SK-N-SH treated with all-trans-retinoic acid at 6 μM for 48 hours (cell line): Measurements from ENCODE around the gene SCGB1A1.

Experiments
- ATAC-seq: fragments of 200-7000 bp; cut with Tn5 transposase; 3 replicates; pipeline ENCODE4 v1.9.1; 2020; ENCODE audit warnings: mild to moderate bottlenecking, moderate library complexity
- ARNTL ChIP-seq: fragments of 450-650 bp; formaldehyde crosslinking; IDR thresholded peaks from 2 replicates; pipeline ENCODE4 v1.5.0; 2020; ENCODE audit warnings: low read depth, mild to moderate bottlenecking, moderate library complexity, borderline replicate concordance
- BACH2 ChIP-seq: fragments of 250-450 bp; sonication (Bioruptor Pico); IDR thresholded peaks from 2 replicates; pipeline ENCODE4 v1.9.0; 2021; ENCODE audit warnings: mild to moderate bottlenecking, borderline replicate concordance
- ESRRG ChIP-seq: fragments of 250-450 bp; sonication (Bioruptor Pico); IDR thresholded peaks from 2 replicates; pipeline ENCODE4 v1.6.1; 2021; ENCODE audit warnings: mild to moderate bottlenecking
- GLIS3 ChIP-seq: fragments of 250-450 bp; sonication (Bioruptor Pico); IDR thresholded peaks from 2 replicates; pipeline ENCODE4 v1.5.0; 2020; ENCODE audit warnings: mild to moderate bottlenecking, moderate library complexity
- ISL1 ChIP-seq: fragments of 250-450 bp; sonication (Bioruptor Pico); IDR thresholded peaks from 2 replicates; pipeline ENCODE4 v2.1.2; 2022; ENCODE audit warnings: mild to moderate bottlenecking, moderate library complexity
- OSR1 ChIP-seq: fragments of 250-450 bp; sonication (Bioruptor Pico); IDR thresholded peaks from 2 replicates; pipeline ENCODE4 v1.8.0; 2022; ENCODE audit warnings: moderate library complexity, mild to moderate bottlenecking, inconsistent platforms
- PPARA ChIP-seq: fragments of 250-450 bp; sonication (Bioruptor Pico); IDR thresholded peaks from 2 replicates; pipeline ENCODE4 v1.5.0; 2020; ENCODE audit warnings: mild to moderate bottlenecking, borderline replicate concordance
- RARB ChIP-seq: fragments of 250-450 bp; sonication (Bioruptor Pico); IDR thresholded peaks from 2 replicates; pipeline ENCODE4 v1.8.0; 2021; ENCODE audit warnings: mild to moderate bottlenecking, moderate library complexity
- SNAI2 ChIP-seq: fragments of 250-450 bp; sonication (Bioruptor Pico); IDR thresholded peaks from 2 replicates; pipeline ENCODE4 v1.5.0; 2020; ENCODE audit warnings: mild to moderate bottlenecking, moderate library complexity
- TCF4 ChIP-seq: fragments of 250-450 bp; sonication (Bioruptor Pico); IDR thresholded peaks from 2 replicates; pipeline ENCODE4 v1.8.0; 2021; ENCODE audit warnings: mild to moderate bottlenecking, moderate library complexity, borderline replicate concordance
- TOX ChIP-seq: fragments of 250-450 bp; sonication (Bioruptor Pico); IDR thresholded peaks from 2 replicates; pipeline ENCODE4 v1.8.0; 2021; ENCODE audit warnings: mild to moderate bottlenecking, moderate library complexity, borderline replicate concordance
- ZC3H10 ChIP-seq: fragments of 250-450 bp; sonication (Bioruptor Pico); IDR thresholded peaks from 2 replicates; pipeline ENCODE4 v1.5.1; 2021; ENCODE audit warnings: mild to moderate bottlenecking, moderate library complexity
- ZFP3 ChIP-seq: fragments of 250-450 bp; sonication (Bioruptor Pico); IDR thresholded peaks from 2 replicates; pipeline ENCODE4 v1.5.0; 2020; ENCODE audit warnings: mild to moderate bottlenecking, moderate library complexity
- ZFP30 ChIP-seq: fragments of 450-650 bp; formaldehyde crosslinking; IDR thresholded peaks from 2 replicates; pipeline ENCODE4 v1.5.0; 2022; ENCODE audit warnings: mild to moderate bottlenecking, moderate library complexity
- ZNF565 ChIP-seq: fragments of 450-650 bp; formaldehyde crosslinking; conservative IDR thresholded peaks from 2 replicates; pipeline ENCODE4 v1.5.0; 2020; ENCODE audit warnings: low read depth, mild to moderate bottlenecking, moderate library complexity
- ZNF70 ChIP-seq: fragments of 450-650 bp; formaldehyde crosslinking; IDR thresholded peaks from 2 replicates; pipeline ENCODE4 v1.5.0; 2020; ENCODE audit warnings: mild to moderate bottlenecking, moderate library complexity
- ZNF8 ChIP-seq: fragments of 450-650 bp; formaldehyde crosslinking; IDR thresholded peaks from 2 replicates; pipeline ENCODE4 v1.5.0; 2020; ENCODE audit warnings: mild to moderate bottlenecking, moderate library complexity
- TF ChIP-seq, protein P1 (sequence below): fragments of 250-450 bp; sonication (Bioruptor Pico); IDR thresholded peaks from 2 replicates; pipeline ENCODE4 v1.5.1; 2021; ENCODE audit warnings: mild to moderate bottlenecking, moderate library complexity
- TF ChIP-seq, protein P2 (sequence below): fragments of 250-450 bp; sonication (Bioruptor Pico); IDR thresholded peaks from 2 replicates; pipeline ENCODE4 v1.8.0; 2020; ENCODE audit warnings: mild to moderate bottlenecking, moderate library complexity, borderline replicate concordance
- TF ChIP-seq, protein P3 (sequence below): fragments of 250-450 bp; sonication (Bioruptor Pico); IDR thresholded peaks from 2 replicates; pipeline ENCODE4 v1.8.0; 2021; ENCODE audit warnings: low read depth, mild to moderate bottlenecking, moderate library complexity, borderline replicate concordance
- TF ChIP-seq, protein P4 (sequence below): fragments of 250-450 bp; sonication (Bioruptor Pico); IDR thresholded peaks from 2 replicates; pipeline ENCODE4 v1.5.1; 2020; ENCODE audit warnings: low read depth, mild to moderate bottlenecking, moderate library complexity

Gene SCGB1A1

DNA sequence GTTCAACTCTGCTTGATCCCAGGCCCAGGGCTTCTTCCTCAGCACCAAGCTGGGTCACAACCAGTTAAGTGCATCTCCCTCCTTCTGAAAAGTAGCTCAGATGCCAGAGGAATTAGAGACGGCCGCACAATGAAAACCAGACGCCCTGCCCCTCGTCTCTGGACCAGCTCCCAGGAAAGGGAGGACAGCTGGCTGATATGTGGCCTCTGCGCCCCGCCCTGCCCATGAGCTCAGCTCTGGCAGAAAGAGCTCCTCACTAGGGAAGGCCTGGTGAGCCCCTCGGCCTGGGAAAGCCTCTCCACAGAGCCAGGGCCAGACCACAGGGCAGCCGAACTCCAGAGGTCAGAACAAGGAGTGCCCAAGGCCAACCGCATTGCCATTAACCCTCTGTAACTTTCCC, 18.1 kb upstream of the SCGB1A1 start (continued):
- TF ChIP-seq, protein P1, sequence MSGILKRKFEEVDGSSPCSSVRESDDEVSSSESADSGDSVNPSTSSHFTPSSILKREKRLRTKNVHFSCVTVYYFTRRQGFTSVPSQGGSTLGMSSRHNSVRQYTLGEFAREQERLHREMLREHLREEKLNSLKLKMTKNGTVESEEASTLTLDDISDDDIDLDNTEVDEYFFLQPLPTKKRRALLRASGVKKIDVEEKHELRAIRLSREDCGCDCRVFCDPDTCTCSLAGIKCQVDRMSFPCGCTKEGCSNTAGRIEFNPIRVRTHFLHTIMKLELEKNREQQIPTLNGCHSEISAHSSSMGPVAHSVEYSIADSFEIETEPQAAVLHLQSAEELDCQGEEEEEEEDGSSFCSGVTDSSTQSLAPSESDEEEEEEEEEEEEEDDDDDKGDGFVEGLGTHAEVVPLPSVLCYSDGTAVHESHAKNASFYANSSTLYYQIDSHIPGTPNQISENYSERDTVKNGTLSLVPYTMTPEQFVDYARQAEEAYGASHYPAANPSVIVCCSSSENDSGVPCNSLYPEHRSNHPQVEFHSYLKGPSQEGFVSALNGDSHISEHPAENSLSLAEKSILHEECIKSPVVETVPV (CRISPR knock-in tag): no peak
- TF ChIP-seq TCF4 (CRISPR knock-in tag): peak; percentile 89
- peak; percentile 77 for TF ChIP-seq ISL1 (CRISPR knock-in tag)
- TF ChIP-seq ZFP3 (CRISPR knock-in tag): peak; percentile 69
- TF ChIP-seq ZFP30 (CRISPR knock-in tag): no peak
- TF ChIP-seq, all 23 proteins: peak for 10

DNA sequence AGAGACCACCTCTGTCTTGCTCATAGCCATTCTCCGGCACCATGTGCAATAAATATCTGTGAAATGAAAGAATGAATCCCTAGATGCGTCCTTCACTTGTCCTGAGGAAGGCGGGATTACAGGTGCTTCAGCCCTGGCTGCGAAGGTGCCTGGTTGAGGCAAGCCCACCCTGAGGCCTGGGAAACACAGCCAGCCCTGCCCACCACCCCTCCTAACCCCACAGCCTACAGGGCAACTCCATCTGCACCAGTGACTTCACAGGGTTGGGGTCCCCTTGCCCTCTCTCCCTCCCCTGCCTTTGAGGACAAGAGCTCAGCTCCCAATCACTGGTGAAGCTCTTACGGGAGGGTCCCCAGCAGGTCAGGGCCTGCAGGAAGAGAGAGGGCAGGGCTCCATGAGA, 17.5 kb upstream of the SCGB1A1 start:
- TF ChIP-seq OSR1 (CRISPR knock-in tag): no peak
- TF ChIP-seq, protein P2, sequence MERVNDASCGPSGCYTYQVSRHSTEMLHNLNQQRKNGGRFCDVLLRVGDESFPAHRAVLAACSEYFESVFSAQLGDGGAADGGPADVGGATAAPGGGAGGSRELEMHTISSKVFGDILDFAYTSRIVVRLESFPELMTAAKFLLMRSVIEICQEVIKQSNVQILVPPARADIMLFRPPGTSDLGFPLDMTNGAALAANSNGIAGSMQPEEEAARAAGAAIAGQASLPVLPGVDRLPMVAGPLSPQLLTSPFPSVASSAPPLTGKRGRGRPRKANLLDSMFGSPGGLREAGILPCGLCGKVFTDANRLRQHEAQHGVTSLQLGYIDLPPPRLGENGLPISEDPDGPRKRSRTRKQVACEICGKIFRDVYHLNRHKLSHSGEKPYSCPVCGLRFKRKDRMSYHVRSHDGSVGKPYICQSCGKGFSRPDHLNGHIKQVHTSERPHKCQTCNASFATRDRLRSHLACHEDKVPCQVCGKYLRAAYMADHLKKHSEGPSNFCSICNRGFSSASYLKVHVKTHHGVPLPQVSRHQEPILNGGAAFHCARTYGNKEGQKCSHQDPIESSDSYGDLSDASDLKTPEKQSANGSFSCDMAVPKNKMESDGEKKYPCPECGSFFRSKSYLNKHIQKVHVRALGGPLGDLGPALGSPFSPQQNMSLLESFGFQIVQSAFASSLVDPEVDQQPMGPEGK (CRISPR knock-in tag): no peak
- no peak for TF ChIP-seq ARNTL (CRISPR knock-in tag)
- TF ChIP-seq, protein P3, sequence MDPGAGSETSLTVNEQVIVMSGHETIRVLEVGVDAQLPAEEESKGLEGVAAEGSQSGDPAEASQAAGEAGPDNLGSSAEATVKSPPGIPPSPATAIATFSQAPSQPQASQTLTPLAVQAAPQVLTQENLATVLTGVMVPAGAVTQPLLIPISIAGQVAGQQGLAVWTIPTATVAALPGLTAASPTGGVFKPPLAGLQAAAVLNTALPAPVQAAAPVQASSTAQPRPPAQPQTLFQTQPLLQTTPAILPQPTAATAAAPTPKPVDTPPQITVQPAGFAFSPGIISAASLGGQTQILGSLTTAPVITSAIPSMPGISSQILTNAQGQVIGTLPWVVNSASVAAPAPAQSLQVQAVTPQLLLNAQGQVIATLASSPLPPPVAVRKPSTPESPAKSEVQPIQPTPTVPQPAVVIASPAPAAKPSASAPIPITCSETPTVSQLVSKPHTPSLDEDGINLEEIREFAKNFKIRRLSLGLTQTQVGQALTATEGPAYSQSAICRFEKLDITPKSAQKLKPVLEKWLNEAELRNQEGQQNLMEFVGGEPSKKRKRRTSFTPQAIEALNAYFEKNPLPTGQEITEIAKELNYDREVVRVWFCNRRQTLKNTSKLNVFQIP (CRISPR knock-in tag): no peak
- TF ChIP-seq ESRRG: no peak
- no peak for TF ChIP-seq RARB (CRISPR knock-in tag)
- TF ChIP-seq, protein P4, sequence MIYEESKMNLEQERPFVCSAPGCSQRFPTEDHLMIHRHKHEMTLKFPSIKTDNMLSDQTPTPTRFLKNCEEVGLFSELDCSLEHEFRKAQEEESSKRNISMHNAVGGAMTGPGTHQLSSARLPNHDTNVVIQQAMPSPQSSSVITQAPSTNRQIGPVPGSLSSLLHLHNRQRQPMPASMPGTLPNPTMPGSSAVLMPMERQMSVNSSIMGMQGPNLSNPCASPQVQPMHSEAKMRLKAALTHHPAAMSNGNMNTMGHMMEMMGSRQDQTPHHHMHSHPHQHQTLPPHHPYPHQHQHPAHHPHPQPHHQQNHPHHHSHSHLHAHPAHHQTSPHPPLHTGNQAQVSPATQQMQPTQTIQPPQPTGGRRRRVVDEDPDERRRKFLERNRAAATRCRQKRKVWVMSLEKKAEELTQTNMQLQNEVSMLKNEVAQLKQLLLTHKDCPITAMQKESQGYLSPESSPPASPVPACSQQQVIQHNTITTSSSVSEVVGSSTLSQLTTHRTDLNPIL: no peak
- no peak for TF ChIP-seq GLIS3 (CRISPR knock-in tag)
- no peak for TF ChIP-seq PPARA (CRISPR knock-in tag)
- no peak for TF ChIP-seq ZNF8 (CRISPR knock-in tag)
- TF ChIP-seq TCF4 (CRISPR knock-in tag): no peak
- no peak for TF ChIP-seq TOX (CRISPR knock-in tag)
- no peak for TF ChIP-seq ZC3H10
- no peak for TF ChIP-seq ZNF565 (CRISPR knock-in tag)
- no peak for TF ChIP-seq SNAI2 (CRISPR knock-in tag)
- ATAC-seq: no peak

DNA sequence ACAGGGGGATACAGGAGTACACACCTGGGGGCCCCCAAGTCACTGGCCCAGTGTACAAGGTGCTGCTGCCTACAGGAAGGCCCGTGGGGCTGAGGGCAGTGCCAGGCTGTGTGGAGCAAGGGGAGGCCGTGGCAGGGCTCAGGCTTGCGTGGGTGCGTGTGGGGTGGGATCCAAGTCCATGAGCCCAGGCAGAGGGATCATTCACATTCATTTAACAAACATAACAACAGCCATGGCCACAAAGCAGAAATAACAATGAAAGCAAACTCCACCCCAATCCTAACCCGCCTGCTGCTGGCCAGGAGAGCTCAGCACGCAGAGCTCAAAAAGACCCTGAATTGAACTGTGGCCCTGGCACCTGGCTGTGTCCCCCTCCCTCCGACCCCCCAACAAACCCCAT, 17.0 kb upstream of the SCGB1A1 start:
- TF ChIP-seq, protein P4: no peak
- TF ChIP-seq ZNF8 (CRISPR knock-in tag): no peak
- TF ChIP-seq ESRRG: no peak
- TF ChIP-seq RARB (CRISPR knock-in tag): no peak
- no peak for TF ChIP-seq ARNTL (CRISPR knock-in tag)
- TF ChIP-seq ZFP30 (CRISPR knock-in tag): no peak
- TF ChIP-seq GLIS3 (CRISPR knock-in tag): no peak
- TF ChIP-seq TOX (CRISPR knock-in tag): no peak
- TF ChIP-seq ZNF70 (CRISPR knock-in tag): no peak
- no peak for ATAC-seq

DNA sequence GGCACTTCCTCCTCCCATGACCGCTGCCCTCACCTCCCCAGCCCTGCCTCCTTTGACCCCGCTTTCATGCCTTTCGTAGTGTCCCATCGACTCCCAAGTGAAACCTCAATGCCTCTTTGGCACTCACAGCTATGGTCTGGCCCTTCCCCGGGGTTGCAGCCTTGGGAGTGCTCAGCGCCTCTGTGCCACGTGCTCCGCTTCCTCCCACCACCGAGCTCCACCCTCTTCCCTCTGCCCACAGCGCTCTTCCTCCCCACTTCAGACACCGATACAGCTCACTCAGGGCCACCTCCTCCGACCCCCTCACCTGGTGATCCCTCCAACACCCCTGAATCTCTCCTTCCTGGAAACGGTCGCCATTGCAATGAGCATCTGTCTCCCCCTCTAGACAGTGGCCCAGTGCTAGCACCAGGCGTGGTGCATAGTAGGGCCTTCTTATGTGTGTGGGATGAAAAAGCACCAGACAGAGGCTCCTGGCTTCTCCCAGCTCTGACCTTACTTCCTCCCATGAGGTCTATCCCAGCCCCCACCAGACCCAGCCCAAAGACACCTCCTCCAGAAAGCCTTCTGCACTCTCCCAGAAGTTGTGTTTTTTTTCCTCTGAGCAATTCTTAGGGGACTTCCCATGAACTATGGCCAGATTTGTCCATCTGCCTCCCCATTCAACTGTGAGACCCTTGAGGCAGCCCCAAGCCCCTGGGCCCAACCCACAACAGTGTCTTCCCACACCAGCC, 16.4 kb upstream of the SCGB1A1 start:
- ATAC-seq: no peak
- TF ChIP-seq GLIS3 (CRISPR knock-in tag) (no peak), TCF4 (CRISPR knock-in tag) (no peak), ISL1 (CRISPR knock-in tag) (no peak), ZFP3 (CRISPR knock-in tag) (no peak), ZNF8 (CRISPR knock-in tag) (no peak), BACH2 (CRISPR knock-in tag) (no peak), ZNF70 (CRISPR knock-in tag) (no peak), TOX (CRISPR knock-in tag) (no peak), RARB (CRISPR knock-in tag) (no peak), ZC3H10 (no peak)
- TF ChIP-seq, protein P4: no peak
- TF ChIP-seq, protein P2 (CRISPR knock-in tag): no peak
- TF ChIP-seq, protein P1 (CRISPR knock-in tag): no peak
